ENCODE measurements around the gene NTNG2.

NTNG2 gene

GRCh38 chr9:132207839-132208615, 46.2 kb downstream of the NTNG2 start:
- no peak for DNase-seq

- DNase-seq, result no peak
Observed at GRCh38 chr9:132209228-132209627, 47.4 kb downstream of the NTNG2 start.

- DNase-seq, result no peak
Observed at GRCh38 chr9:132210472-132211145, 48.8 kb downstream of the NTNG2 start.

- no peak for DNase-seq
Observed at GRCh38 chr9:132211570-132211969, 49.7 kb downstream of the NTNG2 start.

- peak; percentile 85 for DNase-seq
Observed at GRCh38 chr9:132214027-132214622, 52.3 kb downstream of the NTNG2 start.

GRCh38 chr9:132216861-132217619, 55.2 kb downstream of the NTNG2 start:
- DNase-seq, result no peak

GRCh38 chr9:132218208-132218607, 56.4 kb downstream of the NTNG2 start:
- DNase-seq, result no peak

GRCh38 chr9:132221941-132222340, 60.1 kb downstream of the NTNG2 start:
- DNase-seq, result no peak

- DNase-seq, result peak; percentile 10
Observed at GRCh38 chr9:132224645-132225044, 62.8 kb downstream of the NTNG2 start.

- DNase-seq, result no peak
Observed at GRCh38 chr9:132226571-132227430, 64.9 kb downstream of the NTNG2 start.

GRCh38 chr9:132228062-132228461, 66.2 kb downstream of the NTNG2 start:
- DNase-seq, result no peak

GRCh38 chr9:132230605-132231004, 68.7 kb downstream of the NTNG2 start:
- DNase-seq, result no peak

- no peak for DNase-seq
Observed at GRCh38 chr9:132231019-132231701, 69.3 kb downstream of the NTNG2 start.

GRCh38 chr9:132232522-132232921, 70.7 kb downstream of the NTNG2 start:
- no peak for DNase-seq

GRCh38 chr9:132233138-132233537, 71.3 kb downstream of the NTNG2 start:
- no peak for DNase-seq

- no peak for DNase-seq
Observed at GRCh38 chr9:132234535-132234934, 72.7 kb downstream of the NTNG2 start.

GRCh38 chr9:132235125-132235524, 73.3 kb downstream of the NTNG2 start:
- DNase-seq, result no peak

- peak; percentile 50 for DNase-seq
Observed at GRCh38 chr9:132235894-132236661, 74.2 kb downstream of the NTNG2 start.

- DNase-seq, result no peak
Observed at GRCh38 chr9:132236662-132237311, 74.9 kb downstream of the NTNG2 start.

- DNase-seq, result no peak
Observed at GRCh38 chr9:132237481-132237880, 75.6 kb downstream of the NTNG2 start.
